GM10266 (cell line): ENCODE data around the gene SCN1B.

ENCODE experiments used
- DNase-seq: peaks from one replicate; pipeline ENCODE4 v3.0.0; 2012; ENCODE audit errors: extremely low spot score
- CTCF ChIP-seq: IDR thresholded peaks from 2 replicates; pipeline ENCODE4 v1.5.1; 2012; ENCODE audit warnings: mild to moderate bottlenecking, low read depth; ENCODE audit not compliant: control insufficient read depth, insufficient read depth; ENCODE audit errors: missing control alignments

SCN1B gene

GRCh38 chr19:35042056-35042730, 11.9 kb downstream of the SCN1B start:
- no peak for TF ChIP-seq CTCF
- no peak for DNase-seq

GRCh38 chr19:35042954-35043604, 12.8 kb downstream of the SCN1B start:
- no peak for TF ChIP-seq CTCF
- no peak for DNase-seq

- DNase-seq, result no peak
- TF ChIP-seq CTCF, result no peak
These were observed 13.6 kb downstream of the SCN1B start for GRCh38 chr19:35043906-35044305.

GRCh38 chr19:35044317-35045117, 14.2 kb downstream of the SCN1B start:
- DNase-seq, result peak; percentile 80
- peak; percentile 89 for TF ChIP-seq CTCF

GRCh38 chr19:35045667-35046300, 15.5 kb downstream of the SCN1B start:
- peak; percentile 35 for TF ChIP-seq CTCF
- DNase-seq, result peak; percentile 83

- DNase-seq, result no peak
- TF ChIP-seq CTCF, result no peak
These were observed 16.2 kb downstream of the SCN1B start for GRCh38 chr19:35046461-35046860.
